HG03064 (cell line): ENCODE measurements around the gene LSM7.

Experiments
- ATAC-seq: cut with Tn5 transposase; IDR thresholded peaks from one replicate; pipeline ENCODE4 v1.9.1; 2021; ENCODE audit warnings: low read depth; ENCODE audit not compliant: unreplicated experiment

The LSM7 gene

GRCh38 chr19:2328401-2329148, at the start of gene LSM7, which contains the start of gene SPPL2B:
Gene LSM7 (minus strand): TSS chr19:2328586. CDS start chr19:2328566, 20 bp downstream.
Gene SPPL2B (plus strand): TSS chr19:2328684. CDS start chr19:2328710, 26 bp downstream.
- ATAC-seq: no peak

GRCh38 chr19:2376784-2377519, 48.6 kb upstream of the LSM7 start:
- no peak for ATAC-seq

GRCh38 chr19:2375353-2376121, 47.2 kb upstream of the LSM7 start:
- no peak for ATAC-seq

DNA sequence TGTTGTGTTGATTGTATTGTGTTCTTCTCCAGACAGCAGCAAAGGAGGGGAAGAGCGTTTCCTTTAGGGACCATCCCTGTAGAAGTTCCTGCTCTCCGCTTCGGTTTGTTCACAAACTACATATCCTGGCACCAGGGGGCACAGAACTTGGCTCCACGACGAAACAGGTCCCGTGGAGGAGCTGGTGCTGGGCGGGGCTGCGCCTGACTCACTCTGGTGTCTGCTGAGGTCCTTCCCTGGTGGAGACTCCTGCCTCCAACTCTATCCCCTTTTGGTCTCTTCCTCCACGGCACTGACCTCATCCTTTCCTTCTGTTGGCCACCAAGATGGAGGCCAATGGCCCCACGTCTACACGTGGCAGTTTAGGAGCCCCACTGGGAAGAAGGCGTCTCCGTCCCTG, 46.4 kb upstream of the LSM7 start:
- no peak for ATAC-seq

DNA sequence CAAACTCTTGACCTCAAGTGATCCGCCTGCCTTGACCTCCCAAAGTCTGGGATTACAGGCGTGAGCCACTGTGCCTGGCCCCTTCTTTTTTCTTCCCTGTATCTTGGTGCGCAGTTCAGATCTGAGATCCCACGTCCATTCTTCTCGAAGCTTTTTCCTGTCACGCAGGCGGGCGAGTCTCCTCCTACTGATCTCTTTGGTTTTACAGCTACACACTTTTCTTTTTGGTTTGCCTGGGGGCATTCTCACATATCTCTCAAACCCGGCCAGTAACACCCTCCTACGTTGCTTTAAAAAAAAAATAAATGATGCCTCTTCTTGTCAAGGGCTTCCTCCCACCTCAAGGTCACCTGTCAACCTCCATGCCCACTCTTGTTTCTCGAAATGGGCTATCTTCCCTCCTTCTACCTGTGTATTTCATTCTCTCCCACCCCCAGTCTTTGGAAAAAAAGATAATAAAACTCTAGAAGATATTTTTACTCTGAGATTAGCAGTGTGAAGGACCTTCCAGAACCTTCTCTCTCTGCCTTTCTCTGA, 43.8 kb upstream of the LSM7 start:
- no peak for ATAC-seq

DNA sequence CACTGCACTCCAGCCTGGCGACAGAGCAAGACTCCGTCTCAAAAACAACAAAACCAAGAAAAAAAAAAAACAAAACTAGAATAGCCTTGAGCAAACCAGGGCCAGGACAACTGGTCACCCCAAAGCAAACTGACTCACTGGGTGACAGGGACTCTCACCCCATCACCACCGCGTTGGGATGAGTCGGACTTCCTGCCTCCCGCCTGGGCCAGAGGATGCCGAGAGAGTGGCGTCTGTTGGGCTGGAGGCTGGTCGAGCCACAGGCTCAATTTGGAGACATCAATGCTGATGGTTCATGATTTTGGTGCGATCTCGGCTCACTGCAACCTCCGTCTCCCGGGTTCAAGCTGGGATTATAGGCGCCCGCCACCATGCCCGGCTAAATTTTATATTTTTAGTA, 43.3 kb upstream of the LSM7 start:
- ATAC-seq: no peak

DNA sequence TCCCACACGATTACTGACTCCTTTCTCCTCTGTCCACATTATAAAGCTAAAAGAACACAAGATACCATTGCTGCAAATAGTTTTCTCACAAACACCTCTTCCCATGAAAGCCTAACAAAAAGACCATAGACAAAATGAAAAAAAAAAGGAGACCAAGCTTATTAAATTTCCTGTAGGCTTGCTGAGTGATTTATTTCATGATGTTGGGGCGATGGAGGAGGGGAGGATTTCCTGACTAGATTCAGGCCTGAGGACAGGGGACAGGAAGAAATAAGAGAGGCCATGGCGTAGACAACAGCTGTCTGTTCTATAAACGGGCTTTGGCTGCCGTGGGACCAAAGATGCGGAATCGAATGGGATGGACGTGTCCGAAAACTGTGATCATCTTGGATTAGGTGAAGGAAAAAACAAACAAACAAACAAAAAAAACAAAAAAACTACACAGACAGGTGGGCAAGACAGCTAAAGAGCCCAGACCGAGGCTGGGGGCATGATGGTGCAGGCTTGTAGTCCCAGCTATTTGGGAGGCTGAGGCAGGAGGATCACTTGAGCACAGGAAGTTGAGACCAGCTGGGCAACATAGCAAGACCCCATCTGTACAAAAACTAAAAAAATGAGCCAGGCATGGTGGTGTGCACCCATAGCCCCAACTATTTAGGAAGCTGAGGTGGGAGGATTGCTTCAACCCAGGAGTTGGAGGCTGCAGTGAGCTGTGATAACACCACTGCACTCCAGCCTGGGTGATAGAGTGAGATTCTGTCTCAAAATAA, 37.0 kb upstream of the LSM7 start:
- ATAC-seq: no peak

- ATAC-seq: no peak
Measured at GRCh38 chr19:2363419-2363818, 35.0 kb upstream of the LSM7 start.

DNA sequence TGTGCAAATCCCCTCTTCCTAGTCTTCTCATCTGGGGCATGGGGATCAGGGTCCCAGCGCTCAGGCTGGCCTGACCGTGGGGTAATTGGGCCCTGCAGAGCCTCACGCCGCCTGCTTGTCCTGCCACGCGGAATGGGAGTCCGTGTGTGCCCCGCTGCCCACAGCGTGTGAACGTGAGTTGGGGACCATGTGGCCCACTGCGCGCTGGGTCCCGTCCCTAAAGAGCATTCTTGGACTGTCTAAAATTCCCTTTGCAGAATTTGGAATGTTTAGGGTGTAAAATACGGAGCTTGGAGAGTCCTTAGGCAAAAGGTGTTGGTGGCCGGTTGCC, 34.5 kb upstream of the LSM7 start:
- no peak for ATAC-seq

GRCh38 chr19:2362046-2362969, 33.9 kb upstream of the LSM7 start:
- ATAC-seq: no peak

DNA sequence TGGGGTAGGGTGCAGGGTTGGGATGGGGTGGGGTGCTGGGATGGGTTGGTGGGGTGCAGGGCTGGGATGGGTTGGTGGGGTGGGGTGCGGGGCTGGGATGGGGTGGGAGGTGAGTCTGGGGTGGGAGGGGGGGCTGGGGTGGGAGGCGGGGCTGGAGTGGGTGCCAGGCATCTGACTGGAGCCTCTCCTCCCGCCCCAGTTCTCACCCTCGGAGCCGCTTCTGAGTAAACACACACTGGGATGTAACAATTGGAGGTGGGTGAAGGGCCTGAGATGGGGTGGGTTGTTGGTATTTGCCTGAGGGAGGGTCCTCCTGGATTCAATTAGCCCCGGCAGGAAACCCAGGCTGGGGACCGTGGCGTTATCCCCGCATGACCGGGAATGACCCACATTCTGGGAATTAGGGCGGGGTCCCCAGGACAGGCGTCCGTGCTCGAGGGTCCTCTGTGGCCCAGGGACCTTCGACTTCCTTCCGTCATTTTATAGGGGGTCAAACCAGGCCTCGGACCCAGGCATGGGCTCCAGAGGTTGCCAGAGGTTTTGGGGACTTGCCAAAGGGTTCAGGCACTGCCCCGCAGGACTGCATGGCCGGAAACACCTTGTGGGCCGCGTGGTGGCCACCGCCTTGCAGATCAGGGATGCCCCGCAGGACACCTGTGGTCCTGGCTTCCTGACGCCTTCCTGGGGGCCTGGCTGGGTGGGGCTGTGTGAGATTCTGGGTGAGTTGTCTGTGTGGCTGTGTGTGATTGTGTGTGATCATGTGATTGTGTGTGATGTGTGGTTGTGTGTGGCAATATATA, 33.1 kb upstream of the LSM7 start:
- ATAC-seq: no peak

DNA sequence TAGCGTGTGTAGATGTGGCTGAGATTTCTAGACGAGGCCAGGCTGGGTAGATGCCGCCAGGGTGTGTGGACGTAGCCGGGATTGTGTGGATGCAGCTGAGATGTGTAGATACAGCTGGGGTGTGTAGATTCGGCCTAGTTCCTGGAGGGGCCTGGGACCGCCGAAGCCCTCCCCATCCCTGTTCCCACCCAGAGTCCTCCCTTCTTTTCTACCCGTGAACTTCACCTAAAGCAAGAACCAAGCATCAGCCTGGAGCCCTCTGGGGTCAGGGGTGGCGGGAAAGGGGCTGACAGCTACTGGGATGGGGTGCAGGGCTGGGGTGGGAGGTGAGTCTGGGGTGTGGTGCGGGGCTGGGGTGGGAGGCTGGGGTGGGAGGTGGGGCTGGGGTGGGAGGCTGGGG, 32.4 kb upstream of the LSM7 start:
- ATAC-seq: no peak

- no peak for ATAC-seq
Measured at GRCh38 chr19:2359992-2360685, 31.8 kb upstream of the LSM7 start, which contains the start of gene TMPRSS9. Gene TMPRSS9 (plus strand): TSS chr19:2360265. CDS start chr19:2389786, 29,521 bp downstream.

DNA sequence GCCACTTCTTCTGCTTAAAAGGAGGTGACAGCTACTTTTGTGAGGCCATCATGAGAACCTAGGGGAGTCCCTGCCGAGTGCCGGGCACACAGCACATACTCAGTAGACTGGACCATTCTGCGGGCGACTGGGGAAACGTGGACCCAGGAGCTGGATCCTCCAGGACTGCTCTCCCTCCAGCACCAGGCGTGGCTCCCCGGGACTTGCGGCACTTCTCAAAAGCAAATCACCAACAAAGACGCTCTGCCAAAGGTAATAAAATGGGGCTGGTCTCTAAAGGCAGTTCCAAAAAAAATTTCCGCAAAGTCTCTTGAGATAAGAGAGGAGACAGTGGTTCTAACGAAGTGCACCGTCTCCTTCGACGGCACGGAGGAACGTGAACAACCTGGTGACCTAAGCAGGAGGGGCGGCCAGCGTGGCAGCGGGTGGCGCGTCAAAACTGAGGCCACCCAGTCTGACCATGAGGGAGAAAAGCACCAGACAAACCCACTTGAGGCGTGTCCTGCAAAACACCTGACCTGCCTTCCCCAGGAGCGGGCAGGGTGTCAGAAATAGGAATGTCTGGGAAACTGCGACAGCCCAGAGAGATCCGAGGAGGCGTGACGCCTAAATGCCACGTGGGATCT, 30.3 kb upstream of the LSM7 start:
- no peak for ATAC-seq

DNA sequence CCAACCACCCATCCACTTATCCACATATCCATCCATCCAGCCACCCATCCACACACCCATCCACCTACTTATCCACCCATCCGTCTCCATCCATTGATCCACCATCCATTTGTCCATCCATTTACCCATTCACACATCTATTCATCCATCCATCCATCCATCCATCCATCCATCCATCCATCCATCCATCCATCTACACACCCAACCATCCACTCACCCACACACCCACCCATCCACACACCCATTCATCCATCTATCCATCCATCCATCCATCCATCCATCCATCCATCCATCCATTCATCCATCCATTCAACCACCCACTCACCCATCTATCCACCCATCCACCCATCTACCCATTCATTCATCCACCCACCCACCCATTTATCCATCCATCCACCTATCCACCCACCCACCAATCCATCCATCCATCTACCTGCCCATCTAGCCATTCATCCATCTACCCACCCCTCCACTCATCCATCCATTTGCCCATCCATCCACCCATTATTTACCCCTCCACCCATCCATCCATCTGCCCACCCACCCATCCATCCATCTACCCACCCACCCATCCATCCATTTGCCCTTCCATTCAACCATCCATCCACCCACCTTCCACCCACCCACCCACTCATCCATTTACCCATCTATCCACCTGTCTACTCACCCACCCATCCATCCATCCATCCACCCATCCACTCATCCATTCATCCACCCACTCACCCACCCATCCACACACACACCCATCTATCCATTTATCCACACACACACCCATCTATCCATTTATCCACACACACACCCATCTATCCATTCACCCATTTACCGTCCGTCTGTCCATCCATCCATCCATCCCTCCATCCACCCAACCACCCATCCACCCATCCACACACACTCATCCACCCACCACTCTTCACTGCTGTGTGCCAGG, 29.2 kb upstream of the LSM7 start:
- ATAC-seq: no peak

DNA sequence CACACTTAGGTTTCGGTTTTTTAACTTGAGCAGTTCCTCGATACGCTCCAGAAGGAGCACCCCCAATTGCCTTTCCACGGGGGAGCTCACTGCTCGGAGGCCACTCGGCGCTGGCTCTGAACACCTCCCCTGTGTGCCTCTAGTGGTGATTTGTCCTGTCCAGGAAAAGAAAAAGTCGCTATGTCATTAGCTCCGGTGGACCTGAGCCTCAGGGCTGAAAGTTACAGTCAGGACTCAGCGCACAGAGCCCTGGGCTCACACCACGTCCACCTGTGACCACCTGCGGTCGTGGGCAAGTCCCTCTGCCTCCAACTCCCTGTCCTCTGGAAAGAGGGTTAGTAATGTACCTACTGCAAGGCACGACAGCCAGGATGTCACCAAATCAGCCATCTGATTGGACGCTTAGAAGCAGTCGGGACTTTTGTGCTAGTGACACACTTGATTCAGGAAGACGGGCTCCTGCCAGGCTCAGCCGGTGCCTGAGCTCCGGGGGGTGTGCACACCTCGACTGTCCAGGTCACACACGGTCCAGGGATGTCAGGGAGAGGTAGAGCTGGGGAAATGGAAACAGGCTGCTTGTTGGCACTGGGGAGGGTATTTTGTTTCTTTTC, 27.8 kb upstream of the LSM7 start:
- ATAC-seq: no peak
